BLaER1 (cell line): ENCODE data around the gene PITHD1.
"Not testable (repeated sequence)": the region's sequence is repeated elsewhere in the genome, so short reads cannot be mapped to it uniquely, and the experiment has no call there.

ENCODE experiments used
- H3K27ac ChIP-seq: shearing (Covaris generic); formaldehyde crosslinking; 2 replicates; pipeline ENCODE4 v1.8.1; 2022
- H3K27me3 ChIP-seq: shearing (Covaris generic); formaldehyde crosslinking; 2 replicates; pipeline ENCODE4 v1.8.1; 2022
- H3K36me3 ChIP-seq: shearing (Covaris generic); formaldehyde crosslinking; 2 replicates; pipeline ENCODE4 v1.8.1; 2022
- H3K4me1 ChIP-seq: shearing (Covaris generic); formaldehyde crosslinking; 2 replicates; pipeline ENCODE4 v1.8.1; 2022
- H3K4me2 ChIP-seq: shearing (Covaris generic); formaldehyde crosslinking; 2 replicates; pipeline ENCODE4 v1.8.1; 2022
- H3K4me3 ChIP-seq: shearing (Covaris generic); formaldehyde crosslinking; 2 replicates; pipeline ENCODE4 v1.8.1; 2022
- H3K9ac ChIP-seq: shearing (Covaris generic); formaldehyde crosslinking; 2 replicates; pipeline ENCODE4 v1.8.1; 2022
- H3K9me3 ChIP-seq: shearing (Covaris generic); formaldehyde crosslinking; 2 replicates; pipeline ENCODE4 v1.8.1; 2022
- H4K20me1 ChIP-seq: shearing (Covaris generic); formaldehyde crosslinking; 2 replicates; pipeline ENCODE4 v1.8.1; 2022
- Cebpa-rat ChIP-seq: shearing (Covaris generic); IDR thresholded peaks from 2 replicates; pipeline ENCODE4 v1.8.1; 2022

PITHD1 gene

DNA sequence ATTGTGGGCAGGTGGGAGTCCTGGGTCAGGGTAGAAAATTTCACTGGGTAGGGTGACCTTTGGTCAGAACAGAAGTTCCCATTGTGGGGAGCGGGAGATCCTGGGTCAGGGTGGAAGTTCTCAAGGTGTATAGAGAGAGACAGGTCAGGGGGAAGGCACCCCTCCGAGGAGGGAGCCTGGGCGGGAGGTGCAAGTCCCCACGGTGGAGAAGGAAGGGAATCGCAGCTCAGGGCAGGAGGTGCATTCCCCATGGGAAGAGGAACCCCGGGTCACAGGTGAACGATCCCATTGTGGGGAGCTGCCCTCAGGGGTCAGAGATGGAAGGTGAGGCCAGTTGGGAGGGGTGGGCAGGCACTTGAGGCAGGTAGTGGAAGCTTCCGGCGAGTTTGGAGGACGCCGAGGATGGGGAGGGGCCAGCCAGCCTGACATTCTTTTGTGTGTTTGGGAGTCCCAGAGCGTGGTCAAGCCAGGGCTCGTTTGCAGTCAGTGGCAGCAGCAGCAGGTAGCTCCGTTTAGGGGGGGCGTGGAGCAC is 13.4 kb downstream of the PITHD1 start:
- Histone ChIP-seq H3K4me1 (peaks cover 27% of the 10 kb centered on the region), H3K4me3 (peak overlapping the region; percentile 88), H3K27ac (peak overlapping the region; percentile 76), H3K4me2 (peak overlapping the region; percentile 94), H3K27me3 (no peaks in the 10 kb centered on the region), H3K36me3 (peaks cover 60% of the 10 kb centered on the region), H4K20me1 (peaks cover 16% of the 10 kb centered on the region), H3K9me3 (no peaks in the 10 kb centered on the region), H3K9ac (peak overlapping the region; percentile 87)
- no peak for TF ChIP-seq Cebpa-rat

DNA sequence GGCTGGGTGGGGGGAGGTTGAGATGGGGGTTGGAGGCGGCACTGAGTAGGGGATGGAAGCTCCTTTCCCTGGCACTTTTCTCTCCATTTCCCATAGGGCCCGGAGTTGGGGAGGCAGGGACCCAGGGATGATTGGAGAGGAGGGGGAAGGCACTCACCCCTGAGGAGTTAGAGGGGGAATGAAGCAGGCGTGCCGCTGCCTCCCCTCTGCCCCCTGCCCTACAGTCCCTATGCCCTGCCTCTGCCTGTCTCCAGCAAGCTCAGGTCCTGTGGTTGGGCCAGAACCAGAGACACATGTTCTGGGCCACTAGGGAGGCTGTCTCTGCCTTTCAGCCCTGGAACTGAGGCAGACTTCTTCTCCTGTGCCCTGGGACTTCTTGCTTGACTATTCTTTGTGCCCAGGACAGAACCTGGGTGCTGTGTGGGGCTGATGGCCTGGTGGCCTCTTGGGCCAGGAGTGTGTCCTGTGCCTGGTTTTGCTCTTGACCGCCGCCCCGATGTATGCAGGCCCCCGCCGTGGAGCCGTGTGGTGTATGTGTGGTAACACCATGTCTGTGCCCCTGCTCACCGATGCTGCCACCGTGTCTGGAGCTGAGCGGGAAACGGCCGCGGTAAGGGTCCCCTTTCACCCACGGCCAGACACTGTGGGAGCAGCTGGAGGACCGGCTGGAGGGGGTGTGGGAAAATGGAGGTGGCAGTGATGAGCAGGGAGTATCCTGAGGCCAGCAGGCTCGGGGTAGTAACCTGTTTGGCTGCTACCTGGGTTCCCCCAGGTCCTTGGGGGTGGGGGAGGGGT is 14.1 kb downstream of the PITHD1 start:
- H3K4me3 ChIP-seq: peak overlapping the region; percentile 88
- H3K4me1 ChIP-seq: peaks cover 27% of the 10 kb centered on the region
- no peak for TF ChIP-seq Cebpa-rat
- H4K20me1 ChIP-seq: peaks cover 16% of the 10 kb centered on the region
- H3K27me3 ChIP-seq: no peaks in the 10 kb centered on the region
- H3K27ac ChIP-seq: peak overlapping the region; percentile 18; the same call in 1 of the 2 replicates
- peaks cover 60% of the 10 kb centered on the region for H3K36me3 ChIP-seq
- no peaks in the 10 kb centered on the region for H3K9me3 ChIP-seq
- peak overlapping the region; percentile 87; the same call in 1 of the 2 replicates for H3K9ac ChIP-seq
- H3K4me2 ChIP-seq: peak overlapping the region; percentile 94

DNA sequence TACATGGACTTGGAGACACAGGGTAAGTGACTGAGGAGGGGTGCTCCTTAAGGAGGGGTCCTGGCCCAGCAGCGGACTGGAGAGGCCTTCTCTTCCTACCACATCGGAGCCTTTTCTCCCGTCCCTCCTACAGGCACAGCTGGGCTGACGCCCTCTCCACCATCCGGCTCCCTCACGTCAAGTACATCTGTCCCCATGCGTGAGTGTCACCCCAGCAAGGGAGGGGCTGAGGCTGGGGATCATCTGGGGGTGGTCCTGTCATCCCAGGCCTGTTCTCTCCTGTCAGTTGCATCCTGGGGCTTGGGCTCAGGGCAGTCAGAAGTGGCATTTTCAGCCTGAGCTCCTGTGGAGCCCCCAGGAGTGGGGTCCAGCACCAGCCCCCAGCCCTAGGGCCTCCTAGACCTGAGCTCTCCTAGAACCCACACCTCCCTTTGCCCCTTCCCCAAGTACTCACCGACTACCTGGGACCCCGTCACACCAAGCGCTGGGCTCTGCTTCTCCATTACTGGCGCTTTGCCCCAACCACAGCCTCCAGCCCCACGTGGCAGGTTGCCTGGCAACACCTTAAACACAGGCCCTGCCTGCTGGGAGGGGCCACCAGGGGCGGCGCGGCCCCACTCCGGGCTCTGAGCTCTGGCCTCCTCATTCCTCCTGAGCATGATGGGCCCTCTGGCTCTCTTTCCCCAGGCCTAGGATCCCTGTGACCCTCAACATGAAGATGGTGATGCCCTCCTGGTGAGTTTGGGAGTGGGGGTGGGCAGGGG is 15.0 kb downstream of the PITHD1 start:
- Histone ChIP-seq H3K36me3 (peaks cover 60% of the 10 kb centered on the region), H4K20me1 (peaks cover 16% of the 10 kb centered on the region), H3K27ac (0 out of 2 replicates have a peak overlapping the region, but pooled peaks have one; percentile 26), H3K9me3 (no peaks in the 10 kb centered on the region), H3K4me1 (peaks cover 27% of the 10 kb centered on the region), H3K4me3 (no peak overlapping the region), H3K4me2 (peak overlapping the region; percentile 94), H3K27me3 (no peaks in the 10 kb centered on the region), H3K9ac (peak overlapping the region; percentile 87; the same call in 1 of the 2 replicates)
- TF ChIP-seq Cebpa-rat: no peak

DNA sequence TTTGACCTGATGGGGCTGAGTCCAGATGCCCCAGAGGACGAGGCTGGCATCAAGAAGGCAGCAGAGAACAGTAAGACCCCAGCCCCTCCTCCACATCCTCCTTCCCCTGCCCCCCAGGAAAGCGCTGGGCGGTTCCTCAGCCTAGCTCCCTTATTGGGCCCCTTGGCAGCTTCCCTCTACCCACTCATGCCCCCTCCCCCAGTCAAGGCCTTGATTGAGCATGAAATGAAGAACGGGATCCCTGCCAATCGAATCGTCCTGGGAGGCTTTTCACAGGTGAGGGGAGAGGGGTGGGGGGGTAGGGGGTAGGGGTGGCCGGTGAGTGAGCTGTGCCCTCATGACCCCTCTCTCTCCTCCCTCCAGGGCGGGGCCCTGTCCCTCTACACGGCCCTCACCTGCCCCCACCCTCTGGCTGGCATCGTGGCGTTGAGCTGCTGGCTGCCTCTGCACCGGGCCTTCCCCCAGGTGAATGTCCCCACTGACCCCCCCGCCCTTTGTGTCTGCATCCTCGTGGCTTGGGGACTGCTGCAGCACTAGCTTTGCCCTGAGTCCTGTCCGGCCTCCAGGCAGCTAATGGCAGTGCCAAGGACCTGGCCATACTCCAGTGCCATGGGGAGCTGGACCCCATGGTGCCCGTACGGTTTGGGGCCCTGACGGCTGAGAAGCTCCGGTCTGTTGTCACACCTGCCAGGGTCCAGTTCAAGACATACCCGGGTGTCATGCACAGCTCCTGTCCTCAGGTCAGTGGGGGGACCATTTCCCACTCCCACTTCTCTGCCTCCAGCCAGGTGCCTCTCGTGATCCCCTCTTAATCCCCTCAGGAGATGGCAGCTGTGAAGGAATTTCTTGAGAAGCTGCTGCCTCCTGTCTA is 15.9 kb downstream of the PITHD1 start:
- Histone ChIP-seq H3K27me3 (no peaks in the 10 kb centered on the region), H3K9ac (no peak overlapping the region), H3K4me1 (peaks cover 31% of the 10 kb centered on the region), H3K4me2 (peak overlapping the region; percentile 94; the same call in 1 of the 2 replicates), H3K27ac (no peak overlapping the region), H3K36me3 (peaks cover 64% of the 10 kb centered on the region), H3K9me3 (no peaks in the 10 kb centered on the region), H3K4me3 (no peak overlapping the region), H4K20me1 (peaks cover 19% of the 10 kb centered on the region)
- no peak for TF ChIP-seq Cebpa-rat

DNA sequence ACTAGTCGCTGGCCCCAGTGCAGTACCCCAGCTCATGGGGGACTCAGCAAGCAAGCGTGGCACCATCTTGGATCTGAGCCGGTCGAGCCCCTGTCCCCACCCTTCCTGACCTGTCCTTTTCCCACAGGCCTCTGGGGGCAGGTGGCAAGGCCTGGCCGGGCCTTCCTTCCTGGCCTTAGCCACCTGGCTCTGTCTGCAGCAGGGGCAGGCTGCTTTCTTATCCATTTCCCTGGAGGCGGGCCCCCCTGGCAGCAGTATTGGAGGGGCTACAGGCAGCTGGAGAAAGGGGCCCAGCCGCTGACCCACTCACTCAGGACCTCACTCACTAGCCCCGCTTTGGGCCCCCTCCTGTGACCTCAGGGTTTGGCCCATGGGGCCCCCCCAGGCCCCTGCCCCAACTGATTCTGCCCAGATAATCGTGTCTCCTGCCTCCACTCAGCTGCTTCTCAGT is 16.5 kb downstream of the PITHD1 start:
- H3K4me1 ChIP-seq: peaks cover 38% of the 10 kb centered on the region
- H4K20me1 ChIP-seq: peaks cover 25% of the 10 kb centered on the region
- H3K9ac ChIP-seq, H3K4me3 ChIP-seq, H3K4me2 ChIP-seq, H3K9me3 ChIP-seq, H3K27ac ChIP-seq, H3K27me3 ChIP-seq: not testable (repeated sequence)
- H3K36me3 ChIP-seq: peaks cover 65% of the 10 kb centered on the region

DNA sequence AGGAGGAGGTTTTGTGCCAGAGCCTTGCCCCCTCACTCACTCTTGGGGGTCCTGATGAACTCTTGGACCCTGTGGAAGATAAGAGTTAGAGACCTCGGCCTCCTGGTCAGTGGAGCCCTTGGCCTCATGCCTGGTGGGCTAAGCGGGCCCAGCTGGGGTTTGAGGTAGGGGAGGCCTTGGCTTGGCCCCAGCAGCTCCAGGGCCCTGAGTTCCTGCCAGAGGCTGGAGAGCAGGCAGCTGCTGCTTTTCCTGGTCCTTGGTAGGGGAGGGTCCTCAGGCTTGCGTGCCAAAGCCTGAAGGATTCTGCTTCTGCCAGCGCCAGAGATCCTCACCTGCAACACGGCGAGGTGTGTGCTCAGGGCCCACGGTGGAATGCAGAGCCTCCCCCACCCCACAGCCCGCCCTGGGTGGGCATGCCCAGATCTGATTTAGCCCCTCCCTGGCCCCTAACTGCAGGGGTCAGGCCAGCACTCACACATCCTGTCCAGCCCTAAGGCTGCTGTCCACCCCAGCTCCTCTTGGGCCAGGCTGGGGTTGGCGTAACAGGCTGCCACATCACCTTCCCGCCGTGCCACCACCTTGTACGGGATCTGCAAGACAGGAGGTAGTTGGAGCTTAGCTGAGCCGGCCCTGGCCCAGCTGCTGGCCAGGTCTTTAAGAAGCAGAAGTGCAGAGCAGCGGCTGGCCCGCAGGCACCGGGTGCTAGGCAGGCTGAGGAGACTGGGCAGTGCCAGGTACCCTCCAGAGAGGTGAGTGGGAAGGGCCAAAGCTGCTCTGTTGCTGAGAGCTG is 17.7 kb downstream of the PITHD1 start:
- H3K27me3 ChIP-seq: no peaks in the 10 kb centered on the region
- H4K20me1 ChIP-seq: peaks cover 25% of the 10 kb centered on the region
- no peak overlapping the region for H3K9ac ChIP-seq
- no peak for TF ChIP-seq Cebpa-rat
- H3K36me3 ChIP-seq: peaks cover 65% of the 10 kb centered on the region
- no peak overlapping the region for H3K27ac ChIP-seq
- H3K4me1 ChIP-seq: peaks cover 30% of the 10 kb centered on the region
- no peaks in the 10 kb centered on the region for H3K9me3 ChIP-seq
- no peak overlapping the region for H3K4me2 ChIP-seq
- no peak overlapping the region for H3K4me3 ChIP-seq

DNA sequence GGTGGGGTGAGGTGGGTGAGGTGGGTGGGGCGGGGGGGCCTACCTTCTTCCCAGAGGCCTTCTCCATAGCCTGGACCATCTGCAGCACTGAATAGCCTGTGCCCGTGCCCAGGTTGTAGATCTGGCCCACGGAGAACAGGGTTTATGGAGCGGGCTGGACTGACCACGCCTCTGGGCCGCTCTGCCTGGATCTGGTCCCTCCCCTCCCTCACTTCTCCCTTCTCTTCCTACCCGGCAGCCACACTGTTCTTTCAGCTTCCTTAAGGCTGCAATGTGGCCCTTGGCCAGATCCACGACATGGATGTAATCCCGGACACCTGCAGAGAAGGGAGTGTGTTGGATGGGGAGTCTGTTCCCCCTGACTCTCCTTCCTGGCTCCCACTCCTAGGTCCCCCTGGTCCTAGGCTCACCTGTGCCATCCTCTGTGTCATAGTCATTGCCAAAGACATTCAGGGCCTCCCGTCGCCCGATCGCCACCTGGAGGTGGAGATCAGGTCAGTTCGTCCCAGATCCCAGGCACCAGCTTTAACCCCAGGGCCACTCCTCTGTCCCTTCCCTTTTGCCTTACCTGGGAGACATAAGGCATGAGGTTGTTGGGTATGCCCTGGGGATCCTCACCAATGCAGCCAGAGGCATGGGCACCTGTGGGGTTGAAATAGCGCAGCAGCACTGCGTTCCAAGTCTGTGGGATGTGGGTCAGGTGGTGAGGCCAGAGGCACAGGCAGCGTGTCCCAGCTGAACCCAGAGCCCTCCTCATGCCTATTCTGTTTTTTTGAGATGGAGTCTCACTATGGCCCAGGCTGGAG is 18.5 kb downstream of the PITHD1 start:
- H3K9me3 ChIP-seq: no peaks in the 10 kb centered on the region
- H3K27me3 ChIP-seq: no peaks in the 10 kb centered on the region
- H3K4me3 ChIP-seq: no peak overlapping the region
- no peak overlapping the region for H3K4me2 ChIP-seq
- H3K27ac ChIP-seq: no peak overlapping the region
- peaks cover 38% of the 10 kb centered on the region for H3K4me1 ChIP-seq
- H3K36me3 ChIP-seq: peaks cover 65% of the 10 kb centered on the region
- H3K9ac ChIP-seq: no peak overlapping the region
- TF ChIP-seq Cebpa-rat: no peak
- peaks cover 25% of the 10 kb centered on the region for H4K20me1 ChIP-seq
